Activated CD8-positive, alpha-beta T cell treated with anti-CD3 and anti-CD28 coated beads for 36 hours (primary cell): ENCODE data around the gene HK3. TPM values are rescaled to one million over a fixed set of nuclear protein-coding genes. Genes with fewer than 3 reads are reported as not detected.

Experiments
- ATAC-seq: fragments of 200-7000 bp; cut with Tn5 transposase; one replicate; pipeline ENCODE4 v1.10.0; 2021; ENCODE audit warnings: mild to moderate bottlenecking, moderate library complexity
- CTCF ChIA-PET: fragments of 350-600 bp; sonication (Branson Sonifier 250); formaldehyde crosslinking; loops from one replicate; lab custom pipeline; 2021; ENCODE audit warnings: antibody characterized with exemption; lab: Charles Lee
- POLR2A ChIA-PET: fragments of 350-600 bp; sonication (Branson Sonifier 250); formaldehyde crosslinking; loops from one replicate; lab custom pipeline; 2021; ENCODE audit warnings: antibody characterized with exemption; lab: Charles Lee
- DNase-seq: peaks from one replicate; pipeline ENCODE4 v3.0.0-alpha.2; 2020
- H3K27ac Mint-ChIP-seq: one replicate; pipeline ENCODE4 v1.8.0; 2021; ENCODE audit warnings: mild to moderate bottlenecking, mixed read lengths
- H3K27me3 Mint-ChIP-seq: one replicate; pipeline ENCODE4 v1.8.0; 2021; ENCODE audit warnings: mixed read lengths
- H3K36me3 Mint-ChIP-seq: one replicate; pipeline ENCODE4 v1.8.0; 2021; ENCODE audit warnings: low read depth, mixed read lengths
- H3K4me1 Mint-ChIP-seq: one replicate; pipeline ENCODE4 v1.8.0; 2021; ENCODE audit warnings: low read depth, mixed read lengths
- H3K4me3 Mint-ChIP-seq: one replicate; pipeline ENCODE4 v1.8.0; 2021; ENCODE audit warnings: mild to moderate bottlenecking, moderate library complexity, mixed read lengths
- H3K9me3 Mint-ChIP-seq: one replicate; pipeline ENCODE4 v1.8.0; 2021; ENCODE audit warnings: mixed read lengths
- intact Hi-C: fragments of 100-400 bp; cut with micrococcal nuclease; formaldehyde crosslinking; loops from one replicate; pipeline ENCODE4 v1.10.0; 2022
- total RNA-seq, 2 experiments: library from RNA; stranded (reverse); gene quantifications; one replicate each; pipeline ENCODE4 v1.2.3, GENCODE V29; 2021
- TF ChIP-seq, protein P1 (sequence below): fragments of 200-600 bp; IDR thresholded peaks from one replicate; pipeline ENCODE4 v1.8.0; 2022; ENCODE audit warnings: antibody characterized with exemption, mild to moderate bottlenecking

Gene HK3
- total RNA-seq, 2 experiments from 2014 or later = not detected

GRCh38 chr5:176890455-176891330 is 8.5 kb downstream of the HK3 start:
- no peaks in the 10 kb centered on the region for H3K9me3 Mint-ChIP-seq

GRCh38 chr5:176889321-176890280 is 9.5 kb downstream of the HK3 start:
- no peak for DNase-seq
- H3K4me3 Mint-ChIP-seq = no peak overlapping the region
- ChIA-PET CTCF (no interaction called here), POLR2A (no interaction called here)
- H3K4me1 Mint-ChIP-seq = no peaks in the 10 kb centered on the region
- H3K9me3 Mint-ChIP-seq = no peaks in the 10 kb centered on the region
- TF ChIP-seq, protein P1, sequence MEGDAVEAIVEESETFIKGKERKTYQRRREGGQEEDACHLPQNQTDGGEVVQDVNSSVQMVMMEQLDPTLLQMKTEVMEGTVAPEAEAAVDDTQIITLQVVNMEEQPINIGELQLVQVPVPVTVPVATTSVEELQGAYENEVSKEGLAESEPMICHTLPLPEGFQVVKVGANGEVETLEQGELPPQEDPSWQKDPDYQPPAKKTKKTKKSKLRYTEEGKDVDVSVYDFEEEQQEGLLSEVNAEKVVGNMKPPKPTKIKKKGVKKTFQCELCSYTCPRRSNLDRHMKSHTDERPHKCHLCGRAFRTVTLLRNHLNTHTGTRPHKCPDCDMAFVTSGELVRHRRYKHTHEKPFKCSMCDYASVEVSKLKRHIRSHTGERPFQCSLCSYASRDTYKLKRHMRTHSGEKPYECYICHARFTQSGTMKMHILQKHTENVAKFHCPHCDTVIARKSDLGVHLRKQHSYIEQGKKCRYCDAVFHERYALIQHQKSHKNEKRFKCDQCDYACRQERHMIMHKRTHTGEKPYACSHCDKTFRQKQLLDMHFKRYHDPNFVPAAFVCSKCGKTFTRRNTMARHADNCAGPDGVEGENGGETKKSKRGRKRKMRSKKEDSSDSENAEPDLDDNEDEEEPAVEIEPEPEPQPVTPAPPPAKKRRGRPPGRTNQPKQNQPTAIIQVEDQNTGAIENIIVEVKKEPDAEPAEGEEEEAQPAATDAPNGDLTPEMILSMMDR = no peak
- H3K36me3 Mint-ChIP-seq = no peaks in the 10 kb centered on the region
- H3K27ac Mint-ChIP-seq = no peak overlapping the region
- H3K27me3 Mint-ChIP-seq = peaks cover 4% of the 10 kb centered on the region
- intact Hi-C loops = no loop called here
- no peak for ATAC-seq

More at GRCh38 chr5:176890455-176891330, 8.5 kb downstream of the HK3 start:
- H3K4me3 Mint-ChIP-seq = no peak overlapping the region
- H3K27me3 Mint-ChIP-seq = peaks cover 4% of the 10 kb centered on the region
- H3K36me3 Mint-ChIP-seq = no peaks in the 10 kb centered on the region
- POLR2A ChIA-PET = interaction anchor here (1.0 kb wide), 1 partner anchor 10 kb away, joined by 3 read pairs; no protein-coding TSS in a partner anchor
- ATAC-seq (no peak), DNase-seq (no peak)
- no peaks in the 10 kb centered on the region for H3K4me1 Mint-ChIP-seq
- no peak overlapping the region for H3K27ac Mint-ChIP-seq
- CTCF ChIA-PET = interaction anchor here (1.5 kb wide), 1 partner anchor 230 kb away, joined by 3 read pairs; no protein-coding TSS in a partner anchor
- intact Hi-C loops = no loop called here
- TF ChIP-seq, protein P1 = no peak

- peaks cover 4% of the 10 kb centered on the region for H3K27me3 Mint-ChIP-seq
These were observed 10.3 kb downstream of the HK3 start for GRCh38 chr5:176888865-176889165.

GRCh38 chr5:176888016-176888864 is 10.9 kb downstream of the HK3 start:
- H3K4me1 Mint-ChIP-seq = no peaks in the 10 kb centered on the region
- H3K27me3 Mint-ChIP-seq = peaks cover 2% of the 10 kb centered on the region
- ATAC-seq (no peak), DNase-seq (no peak)
- H3K4me3 Mint-ChIP-seq = no peak overlapping the region
- ChIA-PET CTCF (no interaction called here), POLR2A (no interaction called here)
- no peaks in the 10 kb centered on the region for H3K36me3 Mint-ChIP-seq
- TF ChIP-seq, protein P1 = no peak
- no peak overlapping the region for H3K27ac Mint-ChIP-seq
- intact Hi-C loops = no loop called here
- no peaks in the 10 kb centered on the region for H3K9me3 Mint-ChIP-seq

More at GRCh38 chr5:176888865-176889165, 10.3 kb downstream of the HK3 start:
- no peak overlapping the region for H3K27ac Mint-ChIP-seq
- no peaks in the 10 kb centered on the region for H3K36me3 Mint-ChIP-seq
- ATAC-seq = no peak
- no peak for DNase-seq
- TF ChIP-seq, protein P1 = no peak
- H3K4me1 Mint-ChIP-seq = no peaks in the 10 kb centered on the region
- H3K9me3 Mint-ChIP-seq = no peaks in the 10 kb centered on the region
- POLR2A ChIA-PET = no interaction called here
- CTCF ChIA-PET = no interaction called here
- intact Hi-C loops = no loop called here
- no peak overlapping the region for H3K4me3 Mint-ChIP-seq
